CD4-positive, alpha-beta T cell (primary cell): ENCODE data around the gene OPCML. TPM values are rescaled to one million over a fixed set of nuclear protein-coding genes. Genes with fewer than 3 reads are reported as not detected.

Experiments
- ATAC-seq: fragments of 200-7000 bp; cut with Tn5 transposase; one replicate; pipeline ENCODE4 v1.10.0; 2022; ENCODE audit warnings: mild to moderate bottlenecking; ENCODE audit not compliant: poor library complexity
- CTCF ChIA-PET: fragments of 350-600 bp; sonication (Branson Sonifier 250); formaldehyde crosslinking; loops from one replicate; lab custom pipeline; 2021; ENCODE audit warnings: antibody characterized with exemption, inconsistent platforms; lab: Charles Lee
- POLR2A ChIA-PET: fragments of 350-600 bp; sonication (Branson Sonifier 250); formaldehyde crosslinking; loops from one replicate; lab custom pipeline; 2021; ENCODE audit warnings: antibody characterized with exemption, inconsistent platforms; lab: Charles Lee
- DNase-seq, 14 experiments: peaks; one replicate each; pipeline ENCODE4 v3.0.0-alpha.2; 2013 to 2020; ENCODE audit warnings: mixed read lengths in 2 of 14
- H3K27ac ChIP-seq, 2 donors: one replicate each; pipeline versions ENCODE4 v1.5.1 to v1.7.0; 2013; ENCODE audit warnings: low read length in 2 of 2, low read depth in 1 of 2, mild to moderate bottlenecking in 1 of 2
- H3K27me3 ChIP-seq, 2 experiments: 1 replicate in 1 of 2; 2 replicates in 1 of 2; pipeline versions ENCODE4 v1.6.1 to v1.7.0; 2013; ENCODE audit warnings: low read length in 2 of 2, control low read depth in 1 of 2, mild to moderate bottlenecking in 1 of 2, moderate library complexity in 1 of 2; ENCODE audit not compliant: insufficient read depth in 2 of 2, control insufficient read depth in 1 of 2
- H3K36me3 ChIP-seq: one replicate; pipeline ENCODE4 v1.6.1; 2013; ENCODE audit warnings: low read length, control low read depth; ENCODE audit not compliant: insufficient read depth
- H3K4me1 ChIP-seq: one replicate; pipeline ENCODE4 v1.6.1; 2013; ENCODE audit warnings: low read length, control low read depth; ENCODE audit not compliant: insufficient read depth
- H3K4me3 ChIP-seq: one replicate; pipeline ENCODE4 v1.5.1; 2013; ENCODE audit warnings: mild to moderate bottlenecking, low read length, moderate library complexity
- H3K9me3 ChIP-seq, 2 experiments: 1 replicate in 1 of 2; 2 replicates in 1 of 2; pipeline versions ENCODE4 v1.6.1 to v1.7.0; 2013; ENCODE audit warnings: low read length in 2 of 2, mild to moderate bottlenecking in 2 of 2, control low read depth in 1 of 2, moderate library complexity in 1 of 2; ENCODE audit not compliant: control insufficient read depth in 1 of 2, insufficient read depth in 1 of 2
- H3K27ac Mint-ChIP-seq: one replicate; pipeline ENCODE4 v1.8.0; 2020; ENCODE audit warnings: mixed read lengths
- H3K27me3 Mint-ChIP-seq: one replicate; pipeline ENCODE4 v1.8.0; 2021; ENCODE audit warnings: mixed read lengths
- H3K36me3 Mint-ChIP-seq: one replicate; pipeline ENCODE4 v1.8.0; 2021; ENCODE audit warnings: low read depth, mixed read lengths
- H3K4me1 Mint-ChIP-seq: one replicate; pipeline ENCODE4 v1.8.0; 2021; ENCODE audit warnings: low read depth, mixed read lengths
- H3K4me3 Mint-ChIP-seq: one replicate; pipeline ENCODE4 v1.8.0; 2020; ENCODE audit warnings: mild to moderate bottlenecking, mixed read lengths
- H3K9me3 Mint-ChIP-seq: one replicate; pipeline ENCODE4 v1.8.0; 2020; ENCODE audit warnings: mixed read lengths
- CTCF ChIP-seq: fragments of 200-600 bp; IDR thresholded peaks from one replicate; pipeline ENCODE4 v1.8.0; 2022; ENCODE audit warnings: antibody characterized with exemption, mild to moderate bottlenecking
- intact Hi-C, 2 experiments: fragments of 100-400 bp; cut with DNase I in 1 of 2; cut with micrococcal nuclease in 1 of 2; formaldehyde crosslinking; loops; one replicate each; pipeline versions ENCODE4 v1.15.1 to v1.9.0; 2023 to 2025; cut with DNase I, micrococcal nuclease
- total RNA-seq, 174 experiments: library from RNA in 2 of 174; stranded (reverse) in 2 of 174; gene quantifications; one replicate each; pipeline ENCODE4 v1.2.3 and lab custom pipeline; 2021 to 2026

Gene OPCML
- total RNA-seq, 2 experiments from 2014 or later, result not detected

GRCh38 chr11:132972565-132972964 is 559.7 kb downstream of the OPCML start:
- ChIA-PET CTCF (no interaction called here), POLR2A (no interaction called here)
- no peak overlapping the region for H3K4me3 ChIP-seq
- no peaks in the 10 kb centered on the region for H3K36me3 ChIP-seq
- no peak for TF ChIP-seq CTCF
- no peak overlapping the region for H3K27ac ChIP-seq
- intact Hi-C loops, result no loop called here
- H3K4me3 Mint-ChIP-seq, result no peak overlapping the region
- no peak for DNase-seq
- H3K27me3 Mint-ChIP-seq, result peaks cover 24% of the 10 kb centered on the region
- no peaks in the 10 kb centered on the region for H3K27me3 ChIP-seq
- no peaks in the 10 kb centered on the region for H3K9me3 Mint-ChIP-seq
- H3K9me3 ChIP-seq, result no peaks in the 10 kb centered on the region
- H3K4me1 Mint-ChIP-seq, result no peaks in the 10 kb centered on the region
- H3K27ac Mint-ChIP-seq, result no peak overlapping the region
- no peaks in the 10 kb centered on the region for H3K4me1 ChIP-seq
- H3K36me3 Mint-ChIP-seq, result no peaks in the 10 kb centered on the region
- no peak for ATAC-seq

- ATAC-seq (no peak), DNase-seq (no peak)
- Mint-ChIP-seq H3K4me3 (no peak overlapping the region), H3K36me3 (no peaks in the 10 kb centered on the region), H3K9me3 (no peaks in the 10 kb centered on the region), H3K4me1 (no peaks in the 10 kb centered on the region), H3K27ac (no peak overlapping the region), H3K27me3 (peaks cover 24% of the 10 kb centered on the region)
- Histone ChIP-seq H3K27me3 (no peaks in the 10 kb centered on the region), H3K4me1 (no peaks in the 10 kb centered on the region), H3K36me3 (no peaks in the 10 kb centered on the region), H3K9me3 (no peaks in the 10 kb centered on the region), H3K27ac (no peak overlapping the region), H3K4me3 (no peak overlapping the region)
- CTCF ChIA-PET, result no interaction called here
- TF ChIP-seq CTCF, result no peak
- POLR2A ChIA-PET, result no interaction called here
- intact Hi-C loops, result no loop called here
Observed at GRCh38 chr11:132971351-132971750, 561.0 kb downstream of the OPCML start.

GRCh38 chr11:132969892-132970291 is 562.4 kb downstream of the OPCML start:
- Mint-ChIP-seq H3K4me3 (no peak overlapping the region), H3K9me3 (no peaks in the 10 kb centered on the region), H3K27me3 (peaks cover 16% of the 10 kb centered on the region), H3K4me1 (no peaks in the 10 kb centered on the region), H3K27ac (no peak overlapping the region), H3K36me3 (no peaks in the 10 kb centered on the region)
- H3K9me3 ChIP-seq, result no peaks in the 10 kb centered on the region
- CTCF ChIA-PET, result no interaction called here
- no peaks in the 10 kb centered on the region for H3K36me3 ChIP-seq
- H3K27me3 ChIP-seq, result no peaks in the 10 kb centered on the region
- no peaks in the 10 kb centered on the region for H3K4me1 ChIP-seq
- no peak overlapping the region for H3K4me3 ChIP-seq
- POLR2A ChIA-PET, result no interaction called here
- no peak for DNase-seq
- TF ChIP-seq CTCF, result no peak
- H3K27ac ChIP-seq, result no peak overlapping the region
- no peak for ATAC-seq
- intact Hi-C loops, result no loop called here
